ENCODE measurements around the gene PPCDC.
A peak's percentile ranks its signal among the peaks of the same experiment; 100 is the strongest.

The PPCDC gene, protein sequence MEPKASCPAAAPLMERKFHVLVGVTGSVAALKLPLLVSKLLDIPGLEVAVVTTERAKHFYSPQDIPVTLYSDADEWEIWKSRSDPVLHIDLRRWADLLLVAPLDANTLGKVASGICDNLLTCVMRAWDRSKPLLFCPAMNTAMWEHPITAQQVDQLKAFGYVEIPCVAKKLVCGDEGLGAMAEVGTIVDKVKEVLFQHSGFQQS

GRCh38 chr15:75023181-75023871 is at the start of gene PPCDC:
TSS of gene PPCDC (plus strand) at chr15:75023590. CDS start at chr15:75028319, 4,729 bp downstream.
- DNase-seq: peak; percentile 92

DNA sequence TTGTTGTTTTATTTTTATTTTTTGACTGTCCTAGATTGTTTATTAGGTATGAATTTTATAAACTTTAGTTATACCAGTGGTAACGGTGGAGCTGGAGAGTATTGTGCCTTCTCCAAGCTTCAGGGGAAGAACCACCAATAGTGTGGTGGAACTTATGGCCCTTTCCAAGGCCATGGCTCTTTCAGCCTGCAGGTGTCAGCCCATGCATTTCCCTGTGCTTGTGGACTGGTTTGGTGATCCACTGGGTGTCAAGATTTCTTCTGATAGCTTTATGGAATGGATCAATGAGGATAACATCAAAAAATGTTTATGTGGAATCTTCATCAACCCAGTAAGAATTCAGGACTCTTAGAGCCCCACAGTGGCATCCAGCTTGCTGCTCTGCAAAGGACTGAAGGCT is 47.2 kb upstream of the PPCDC start:
- no peak for DNase-seq

- DNase-seq: no peak
Measured at GRCh38 chr15:74977599-74977998, 45.8 kb upstream of the PPCDC start.

GRCh38 chr15:74978077-74978476 is 45.3 kb upstream of the PPCDC start:
- DNase-seq: no peak

- no peak for DNase-seq
Measured at GRCh38 chr15:74978503-74978902, 44.9 kb upstream of the PPCDC start.

GRCh38 chr15:74982183-74982582 is 41.2 kb upstream of the PPCDC start:
- DNase-seq: no peak

GRCh38 chr15:74983725-74984231 is 39.6 kb upstream of the PPCDC start:
- DNase-seq: no peak

DNA sequence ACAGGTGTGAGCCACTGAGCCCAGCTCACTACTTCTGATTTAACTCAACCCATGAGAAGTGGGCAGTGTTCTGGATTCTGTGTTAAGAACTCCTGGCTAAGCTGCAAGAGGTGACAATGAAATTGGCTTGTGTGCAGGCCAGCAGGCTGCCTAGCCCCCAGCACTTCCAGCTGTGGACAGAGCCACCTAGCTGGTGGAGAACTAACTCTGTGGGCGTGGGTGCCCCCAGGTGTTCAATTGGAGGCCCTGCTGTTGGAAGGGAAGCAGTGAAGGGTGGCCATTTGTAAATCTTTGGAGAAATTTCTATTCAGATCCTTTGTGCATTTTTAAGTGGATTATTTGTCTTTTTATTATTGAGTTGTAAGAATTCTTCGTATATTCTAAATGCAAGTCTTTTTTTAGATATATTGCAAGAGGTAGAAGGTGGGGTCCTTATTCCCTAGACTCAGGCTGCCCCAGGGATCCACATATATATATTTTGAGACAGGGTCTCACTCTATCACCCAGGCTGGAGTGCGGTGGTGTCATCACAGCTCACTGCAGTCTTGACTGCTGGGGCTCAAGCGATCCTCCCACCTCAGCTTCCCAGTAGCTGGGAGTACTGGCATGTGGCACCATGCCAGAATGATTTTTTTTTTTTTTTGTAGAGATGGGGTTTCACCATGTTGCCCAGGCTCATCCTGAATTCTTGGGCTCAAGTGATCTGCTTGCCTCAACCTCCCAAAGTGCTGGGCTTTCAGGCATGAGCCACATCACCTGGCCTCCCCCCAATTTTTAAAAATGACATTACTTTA is 35.2 kb upstream of the PPCDC start:
- DNase-seq: no peak

DNA sequence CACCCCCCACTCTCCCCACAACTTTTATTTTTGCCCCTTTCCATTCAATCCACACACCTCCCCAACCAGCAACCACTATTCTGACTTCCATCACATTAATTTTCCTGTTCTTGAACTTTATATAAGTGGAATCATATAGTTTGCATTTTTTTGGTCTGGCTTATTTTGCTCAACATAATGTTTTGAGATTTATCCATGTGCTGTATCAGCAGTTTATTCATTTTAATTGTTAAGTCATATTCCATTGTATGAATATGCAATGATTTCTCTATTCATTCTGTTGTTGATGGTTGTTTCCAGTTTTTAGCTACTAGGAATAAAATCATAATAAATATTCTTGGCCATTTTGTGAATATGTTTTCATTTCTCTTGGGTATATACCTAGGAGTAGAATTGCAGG is 33.9 kb upstream of the PPCDC start:
- no peak for DNase-seq

- DNase-seq: no peak
Measured at GRCh38 chr15:74992619-74993018, 30.8 kb upstream of the PPCDC start.

- DNase-seq: no peak
Measured at GRCh38 chr15:74994236-74994635, 29.2 kb upstream of the PPCDC start.

GRCh38 chr15:74994685-74995084 is 28.7 kb upstream of the PPCDC start:
- no peak for DNase-seq

DNA sequence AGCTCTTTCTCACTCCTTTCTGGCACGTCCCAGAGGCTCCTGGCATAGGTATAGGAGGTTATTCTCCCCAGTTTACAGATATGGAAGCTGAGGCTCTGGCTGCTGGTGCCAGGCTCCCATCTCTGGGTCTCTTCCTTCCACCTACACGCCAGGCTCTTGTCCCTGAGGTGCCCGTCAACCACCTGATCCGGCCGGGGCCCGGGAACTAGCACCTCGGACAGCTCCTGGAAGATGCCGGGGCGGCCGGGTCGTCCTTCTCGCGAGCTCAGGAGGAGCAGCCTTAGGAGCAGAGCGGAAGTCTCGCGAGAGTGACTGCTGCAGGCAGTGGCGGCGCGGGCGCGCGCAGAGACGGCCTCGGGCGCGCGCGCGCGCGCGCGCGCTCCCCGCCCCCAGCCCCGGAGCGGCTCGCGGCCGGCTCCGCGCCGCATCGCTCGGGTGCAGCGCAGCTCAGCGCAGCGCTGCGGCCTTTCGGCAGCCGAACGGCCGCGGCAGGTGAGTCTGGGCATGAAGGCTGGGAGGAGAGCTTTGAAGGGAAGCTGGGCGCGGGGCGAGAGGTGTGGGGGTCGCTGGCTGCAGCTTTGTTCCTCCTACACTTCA is 28.1 kb upstream of the PPCDC start, which contains the start of gene SCAMP5:
TSS of gene SCAMP5 (plus strand) at position 382 of the 597 bp plus-strand sequence. CDS start 16,277 bp downstream, outside the sequence.
- DNase-seq: peak; percentile 96

- DNase-seq: no peak
Measured at GRCh38 chr15:74995779-74996765, 27.3 kb upstream of the PPCDC start.

- no peak for DNase-seq
Measured at GRCh38 chr15:74997141-74997540, 26.2 kb upstream of the PPCDC start.

- DNase-seq: no peak
Measured at GRCh38 chr15:74997543-74997942, 25.8 kb upstream of the PPCDC start.

- no peak for DNase-seq
Measured at GRCh38 chr15:75001310-75001709, 22.1 kb upstream of the PPCDC start.

DNA sequence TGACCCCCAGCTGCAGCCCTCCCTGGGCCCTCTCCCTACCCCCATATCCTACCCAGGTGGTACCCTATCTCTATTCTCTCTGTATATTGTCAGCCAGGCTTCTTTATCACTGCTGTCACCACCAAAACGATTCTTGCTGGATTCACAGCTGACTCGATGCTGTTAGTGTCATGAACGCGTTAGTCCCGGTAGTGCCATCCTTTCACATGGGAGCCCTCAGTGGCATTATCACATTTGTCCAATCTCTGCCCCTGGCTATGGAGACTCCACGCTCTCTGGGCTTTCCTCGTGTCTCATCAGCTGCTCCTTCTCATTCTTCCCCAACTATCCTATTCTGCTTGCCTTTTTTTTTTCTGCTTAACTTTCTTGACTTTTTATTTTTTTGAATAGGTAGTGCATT is 21.0 kb upstream of the PPCDC start:
- no peak for DNase-seq

GRCh38 chr15:75007216-75007615 is 16.2 kb upstream of the PPCDC start:
- no peak for DNase-seq

GRCh38 chr15:75008221-75008625 is 15.2 kb upstream of the PPCDC start:
- no peak for DNase-seq

- no peak for DNase-seq
Measured at GRCh38 chr15:75008629-75009326, 14.6 kb upstream of the PPCDC start.

All from activated CD4-positive, CD25-positive, alpha-beta regulatory T cell treated with anti-CD3 and anti-CD28 coated beads, Interleukin-2, amount 50 U/mL, for 72 hours (primary cell).